H1 (cell line): ENCODE data around the gene ART5. TPM values are rescaled to one million over a fixed set of nuclear protein-coding genes. Genes with fewer than 3 reads are reported as not detected.

Experiments used
- SAP30 ChIP-seq: fragments of 300-600 bp; sonication (generic); IDR thresholded peaks from 2 replicates; pipeline ENCODE4 v1.7.1; 2012; ENCODE audit warnings: low read length, moderate library complexity, mild to moderate bottlenecking, inconsistent platforms; ENCODE audit not compliant: insufficient read depth, insufficient replicate concordance
- polyA plus RNA-seq, 7 experiments: library from polyadenylated mRNA; depleted of rRNA in 3 of 7; stranded (reverse) in 5 of 7; unstranded in 2 of 7; fragments of >200 nt in 5 of 7; fragments of 200-250 nt in 2 of 7; gene quantifications; 1 replicate in 5 of 7; 2 replicates in 1 of 7; 4 replicates in 1 of 7; pipeline versions ENCODE4 v1.2.1 to v1.2.3, GENCODE V29; 2011 to 2013; ENCODE audit warnings: missing spikeins in 2 of 7, mixed read lengths in 2 of 7
- total RNA-seq: library from RNA; stranded (reverse); fragmentation: NEBNext Ultra II Directional; extraction: Animal tissue kit (Norgen Biotek cat#: 25700); gene quantifications from 2 replicates; pipeline ENCODE4 v1.2.1, GENCODE V29; 2021

Gene ART5
- total and polyA plus RNA-seq, 2 of the 8 experiments (the other 6 are each of a cell fraction or from before 2014, with no cell fraction given) = 6.0 to 7.5 TPM

GRCh38 chr11:3613998-3614741, 27.6 kb downstream of the ART5 start (continued):
- TF ChIP-seq SAP30 = no peak
